HG02840 (cell line): Measurements from ENCODE around the gene OR4A16.

Experiments
- ATAC-seq: cut with Tn5 transposase; IDR thresholded peaks from one replicate; pipeline ENCODE4 v1.9.1; 2021; ENCODE audit warnings: mild to moderate bottlenecking, moderate library complexity, moderate number of reproducible peaks; ENCODE audit not compliant: unreplicated experiment, low FRiP score

Gene OR4A16, protein sequence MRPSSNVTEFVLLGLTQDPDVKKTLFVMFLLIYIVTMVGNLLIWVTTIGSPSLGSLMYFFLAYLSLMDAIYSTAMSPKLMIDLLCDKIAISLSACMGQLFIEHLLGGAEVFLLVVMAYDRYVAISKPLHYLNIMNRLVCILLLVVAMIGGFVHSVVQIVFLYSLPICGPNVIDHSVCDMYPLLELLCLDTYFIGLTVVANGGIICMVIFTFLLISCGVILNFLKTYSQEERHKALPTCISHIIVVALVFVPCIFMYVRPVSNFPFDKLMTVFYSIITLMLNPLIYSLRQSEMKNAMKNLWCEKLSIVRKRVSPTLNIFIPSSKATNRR

DNA sequence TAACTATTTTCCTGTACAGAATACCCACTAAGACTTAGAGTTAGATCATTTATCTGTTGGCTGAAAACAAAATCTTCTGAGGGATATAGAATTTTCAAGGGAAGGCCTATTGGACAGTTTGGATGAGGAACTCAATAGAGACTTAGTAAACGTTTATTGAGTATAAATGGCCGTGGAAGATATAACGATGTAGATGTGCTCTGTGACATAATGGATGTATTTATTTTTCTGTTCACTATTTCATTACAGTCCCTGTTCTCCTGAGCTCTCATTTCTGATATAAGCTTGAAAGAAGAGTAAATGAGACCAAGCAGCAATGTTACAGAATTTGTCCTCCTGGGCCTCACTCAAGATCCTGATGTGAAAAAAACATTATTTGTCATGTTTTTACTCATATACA, at the start of gene OR4A16:
TSS of gene OR4A16 (plus strand) at position 301 of the 400 bp plus-strand sequence. CDS start at position 301, 0 bp downstream.
- no peak for ATAC-seq

GRCh38 chr11:55324500-55324899, 18.5 kb upstream of the OR4A16 start:
- ATAC-seq = no peak

DNA sequence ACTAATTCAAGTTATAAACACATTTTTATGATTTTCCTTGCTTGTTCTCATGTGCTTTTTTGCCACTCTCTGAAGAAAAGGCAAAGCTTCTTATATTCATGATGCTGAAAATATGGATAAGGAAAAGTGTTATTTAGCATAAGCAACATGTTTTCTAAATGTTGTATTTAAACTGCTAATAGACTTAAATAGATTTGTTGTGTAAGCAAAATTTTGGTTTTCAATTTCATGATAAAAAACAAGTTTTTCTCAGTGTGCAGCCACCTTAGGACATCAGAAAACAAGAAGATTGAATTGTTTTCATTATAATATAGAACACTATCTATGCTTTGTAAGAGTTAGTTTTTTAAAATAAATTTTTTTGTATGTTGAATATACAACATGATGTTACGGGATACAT, 2.3 kb downstream of the OR4A16 start:
- no peak for ATAC-seq

GRCh38 chr11:55349032-55349431, 6.0 kb downstream of the OR4A16 start:
- no peak for ATAC-seq

DNA sequence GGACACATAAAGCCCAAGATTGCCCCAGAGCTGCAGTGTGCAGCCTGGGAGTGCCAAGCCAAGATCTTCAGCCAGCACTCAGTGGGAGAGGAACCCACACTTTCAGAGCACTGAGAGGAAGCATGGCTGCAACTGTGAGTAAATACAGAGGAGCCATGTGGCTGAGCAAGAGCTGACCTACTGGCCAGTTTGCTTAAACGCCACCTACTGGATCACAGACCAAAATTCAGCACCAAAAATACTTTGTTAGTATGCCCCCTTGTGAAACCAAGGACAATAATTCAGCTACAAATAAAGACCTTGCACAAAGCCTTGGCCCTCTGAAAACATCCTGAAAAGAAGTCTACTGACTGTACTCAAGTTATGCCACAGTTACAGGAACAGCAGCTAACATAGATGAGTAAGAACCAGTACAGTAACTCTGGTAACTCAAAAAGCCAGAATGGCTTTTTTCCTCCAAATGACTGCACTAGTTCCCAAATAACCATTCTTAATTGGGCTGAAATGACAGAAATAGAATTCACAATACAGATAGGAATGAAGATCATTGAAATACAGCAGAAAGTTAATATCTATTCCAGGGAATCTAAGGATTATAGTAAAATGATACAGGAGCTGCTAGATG, 14.7 kb downstream of the OR4A16 start:
- no peak for ATAC-seq

GRCh38 chr11:55367674-55368073, 24.7 kb downstream of the OR4A16 start, which contains the start of gene OR4A15:
OR4A15 (plus strand) TSS chr11:55367974; CDS start chr11:55367974, 0 bp downstream.
- no peak for ATAC-seq
